ENCODE results near the gene TMOD3.

TMOD3 gene

GRCh38 chr15:51889486-51889885, 60.0 kb downstream of the TMOD3 start:
- Mint-ChIP-seq H3K4me1 (peaks cover 3% of the 10 kb centered on the region), H3K4me3 (no peak overlapping the region), H3K36me3 (ENCODE audit: low read depth) (peaks cover 55% of the 10 kb centered on the region), H3K9me3 (no peaks in the 10 kb centered on the region), H3K27me3 (ENCODE audit: low read depth) (no peaks in the 10 kb centered on the region), H3K27ac (no peak overlapping the region)
- TF ChIP-seq CTCF (IDR thresholded peaks at IDR 0.05; ENCODE audit: unreplicated experiment in 3 of 3) = no peak

- Mint-ChIP-seq H3K9me3 (no peaks in the 10 kb centered on the region), H3K27me3 (ENCODE audit: low read depth) (no peaks in the 10 kb centered on the region), H3K4me1 (no peaks in the 10 kb centered on the region), H3K4me3 (no peak overlapping the region), H3K36me3 (ENCODE audit: low read depth) (peaks cover 68% of the 10 kb centered on the region), H3K27ac (no peak overlapping the region)
- no peak for TF ChIP-seq CTCF (IDR thresholded peaks at IDR 0.05; ENCODE audit: unreplicated experiment in 3 of 3)
Observed at GRCh38 chr15:51904421-51904820, 75.0 kb downstream of the TMOD3 start.

GRCh38 chr15:51904931-51905330, 75.5 kb downstream of the TMOD3 start:
- Mint-ChIP-seq H3K27me3 (ENCODE audit: low read depth) (no peaks in the 10 kb centered on the region), H3K36me3 (ENCODE audit: low read depth) (peaks cover 65% of the 10 kb centered on the region), H3K4me1 (no peaks in the 10 kb centered on the region), H3K9me3 (no peaks in the 10 kb centered on the region), H3K4me3 (no peak overlapping the region), H3K27ac (no peak overlapping the region)
- TF ChIP-seq CTCF (IDR thresholded peaks at IDR 0.05; ENCODE audit: unreplicated experiment in 3 of 3) = no peak

GRCh38 chr15:51907136-51907862, 77.8 kb downstream of the TMOD3 start:
- H3K27ac Mint-ChIP-seq = no peak overlapping the region
- H3K9me3 Mint-ChIP-seq = no peaks in the 10 kb centered on the region
- no peaks in the 10 kb centered on the region for H3K4me1 Mint-ChIP-seq
- TF ChIP-seq CTCF (IDR thresholded peaks at IDR 0.05; ENCODE audit: unreplicated experiment in 3 of 3) = no peak
- no peak overlapping the region for H3K4me3 Mint-ChIP-seq
- no peaks in the 10 kb centered on the region for H3K27me3 Mint-ChIP-seq (ENCODE audit: low read depth)
- H3K36me3 Mint-ChIP-seq (ENCODE audit: low read depth) = peaks cover 50% of the 10 kb centered on the region

- no peaks in the 10 kb centered on the region for H3K4me1 Mint-ChIP-seq
- H3K36me3 Mint-ChIP-seq (ENCODE audit: low read depth) = peaks cover 49% of the 10 kb centered on the region
- TF ChIP-seq CTCF (IDR thresholded peaks at IDR 0.05; ENCODE audit: unreplicated experiment in 3 of 3) = no peak
- no peaks in the 10 kb centered on the region for H3K27me3 Mint-ChIP-seq (ENCODE audit: low read depth)
- H3K27ac Mint-ChIP-seq = no peak overlapping the region
- no peaks in the 10 kb centered on the region for H3K9me3 Mint-ChIP-seq
- H3K4me3 Mint-ChIP-seq = no peak overlapping the region
Observed at GRCh38 chr15:51908316-51908715, 78.9 kb downstream of the TMOD3 start.

GRCh38 chr15:51909584-51909983, 80.1 kb downstream of the TMOD3 start:
- no peak overlapping the region for H3K4me3 Mint-ChIP-seq

More at GRCh38 chr15:51909584-51909983, 80.1 kb downstream of the TMOD3 start:
- no peaks in the 10 kb centered on the region for H3K9me3 Mint-ChIP-seq
- H3K36me3 Mint-ChIP-seq (ENCODE audit: low read depth) = peaks cover 39% of the 10 kb centered on the region
- H3K27ac Mint-ChIP-seq = no peak overlapping the region
- H3K27me3 Mint-ChIP-seq (ENCODE audit: low read depth) = no peaks in the 10 kb centered on the region
- H3K4me1 Mint-ChIP-seq = no peaks in the 10 kb centered on the region
- TF ChIP-seq CTCF (IDR thresholded peaks at IDR 0.05; ENCODE audit: unreplicated experiment in 3 of 3) = no peak

All from nephron (organoid).